K562 (cell line): ENCODE measurements around the gene RBM27. TPM values are rescaled to one million over a fixed set of nuclear protein-coding genes. Genes with fewer than 3 reads are reported as not detected.

Source experiments
- ADNP ChIP-seq: fragments of 200-800 bp; sonication (Bioruptor generic); IDR thresholded peaks from 2 replicates; pipeline ENCODE4 v1.6.1; 2016; ENCODE audit warnings: missing genetic modification characterization, missing compliant biosample characterization
- CC2D1A ChIP-seq: fragments of 450-650 bp; IDR thresholded peaks from 2 replicates; pipeline ENCODE4 v1.6.1; 2017; ENCODE audit warnings: mild to moderate bottlenecking
- CREB1 ChIP-seq, 2 experiments: sonication (generic) in 1 of 2; formaldehyde crosslinking in 1 of 2; IDR thresholded peaks; 2 replicates each; pipeline versions ENCODE4 v1.6.1 to v1.8.0; 2012 to 2022; ENCODE audit warnings: inconsistent platforms in 1 of 2, mild to moderate bottlenecking in 1 of 2, missing genetic modification reagents in 1 of 2, moderate library complexity in 1 of 2
- CTBP1 ChIP-seq: fragments of 450-650 bp; IDR thresholded peaks from 2 replicates; pipeline ENCODE4 v1.6.1; 2016; ENCODE audit warnings: borderline replicate concordance
- FOSL1 ChIP-seq: fragments of 200-800 bp; sonication (Bioruptor generic); conservative IDR thresholded peaks from 2 replicates; pipeline ENCODE4 v1.6.1; 2016; ENCODE audit warnings: missing genetic modification characterization, missing compliant biosample characterization
- FOXA1 ChIP-seq: fragments of 450-650 bp; IDR thresholded peaks from 2 replicates; pipeline ENCODE4 v1.6.1; 2016; ENCODE audit warnings: mild to moderate bottlenecking, borderline replicate concordance
- HDAC8 ChIP-seq: fragments of 450-650 bp; IDR thresholded peaks from 2 replicates; pipeline ENCODE4 v1.6.1; 2016; ENCODE audit warnings: mild to moderate bottlenecking, missing genetic modification characterization, moderate library complexity, missing compliant biosample characterization
- HMGN3 ChIP-seq: IDR thresholded peaks from 2 replicates; pipeline ENCODE4 v1.6.1; 2011; ENCODE audit warnings: borderline replicate concordance, low read depth, mild to moderate bottlenecking, mixed read lengths, low read length; ENCODE audit not compliant: insufficient read length; ENCODE audit errors: extremely low read depth
- HNRNPLL ChIP-seq: fragments of 200-400 bp; formaldehyde crosslinking; IDR thresholded peaks from 2 replicates; pipeline ENCODE4 v1.6.1; 2017; ENCODE audit warnings: low read length, low read depth, mild to moderate bottlenecking; ENCODE audit not compliant: poor library complexity, severe bottlenecking
- KLF10 ChIP-seq: fragments of 250-450 bp; sonication (Bioruptor Pico); IDR thresholded peaks from 2 replicates; pipeline ENCODE4 v1.6.1; 2021; ENCODE audit warnings: matching md5 sums
- MTA2 ChIP-seq: fragments of 450-650 bp; IDR thresholded peaks from 2 replicates; pipeline ENCODE4 v1.6.1; 2016; ENCODE audit warnings: low read depth
- NCOA6 ChIP-seq: fragments of 450-650 bp; IDR thresholded peaks from 2 replicates; pipeline ENCODE4 v1.6.1; 2017; ENCODE audit warnings: mild to moderate bottlenecking
- NFRKB ChIP-seq: fragments of 450-650 bp; IDR thresholded peaks from 2 replicates; pipeline ENCODE4 v1.6.1; 2016; ENCODE audit warnings: low read depth
- NR1H2 ChIP-seq: sonication (generic); formaldehyde crosslinking; IDR thresholded peaks from 2 replicates; pipeline ENCODE4 v1.4.0; 2020; ENCODE audit warnings: mild to moderate bottlenecking, missing genetic modification reagents
- NR2F6 ChIP-seq: fragments of 450-650 bp; formaldehyde crosslinking; IDR thresholded peaks from 2 replicates; pipeline ENCODE4 v1.4.0; 2020; ENCODE audit warnings: mild to moderate bottlenecking
- SP1 ChIP-seq: sonication (generic); formaldehyde crosslinking; IDR thresholded peaks from 2 replicates; pipeline ENCODE4 v1.8.1; 2022; ENCODE audit warnings: mild to moderate bottlenecking, missing genetic modification reagents
- SPI1 ChIP-seq: IDR thresholded peaks from 2 replicates; pipeline ENCODE4 v1.6.1; 2011; ENCODE audit warnings: low read depth, low read length, control low read depth, borderline replicate concordance
- WHSC1 ChIP-seq: IDR thresholded peaks from one replicate; pipeline ENCODE4 v1.6.1; 2012; ENCODE audit warnings: low read length, control low read depth, inconsistent platforms
- ZC3H4 ChIP-seq: sonication (generic); formaldehyde crosslinking; IDR thresholded peaks from 2 replicates; pipeline ENCODE4 v1.9.0; 2021; ENCODE audit warnings: missing genetic modification reagents, borderline replicate concordance
- ZNF146 ChIP-seq: IDR thresholded peaks from one replicate; pipeline ENCODE4 v1.6.1; 2018; ENCODE audit warnings: missing compliant biosample characterization; ENCODE audit not compliant: unreplicated experiment
- ZNF431 ChIP-seq: sonication (generic); formaldehyde crosslinking; IDR thresholded peaks from 2 replicates; pipeline ENCODE4 v1.8.0; 2022; ENCODE audit warnings: mild to moderate bottlenecking, missing genetic modification reagents
- ZNF696 ChIP-seq: fragments of 250-450 bp; sonication (Bioruptor Pico); conservative IDR thresholded peaks from 2 replicates; pipeline ENCODE4 v1.4.0; 2020; ENCODE audit warnings: mild to moderate bottlenecking, moderate library complexity
- polyA plus RNA-seq, 8 experiments: library from polyadenylated mRNA; depleted of rRNA in 4 of 8; stranded (reverse) in 5 of 8; unstranded in 3 of 8; fragments of >200 nt; fragmentation: Nextera tagmentation in 2 of 8; fragmentation: Illumina TruSeq in 1 of 8; extraction: Ambion mirVana in 2 of 8; extraction: Trizol in 1 of 8; gene quantifications; 2 replicates each; pipeline versions ENCODE4 v1.2.1 to v1.2.3, GENCODE V29; 2011 to 2014; ENCODE audit warnings: inconsistent platforms in 1 of 8, missing spikeins in 1 of 8
- total RNA-seq, 7 experiments: library from RNA; depleted of rRNA in 6 of 7; stranded (reverse); fragments of >200 nt in 6 of 7; fragmentation: Illumina TruSeq in 2 of 7; extraction: Trizol in 2 of 7; gene quantifications; 2 replicates each; pipeline versions ENCODE4 v1.2.1 to v1.2.3, GENCODE V29; 2011 to 2021; ENCODE audit warnings: low replicate concordance in 1 of 7
- TF ChIP-seq, protein P1 (sequence below), 2 experiments: fragments of 150-350 bp in 1 of 2; IDR thresholded peaks; 2 replicates each; pipeline ENCODE4 v1.6.1; 2012 to 2016; ENCODE audit warnings: low read depth in 2 of 2, low read length in 2 of 2, mild to moderate bottlenecking in 1 of 2, moderate library complexity in 1 of 2
- TF ChIP-seq, protein P2 (sequence below), 2 experiments: IDR thresholded peaks; 2 replicates each; pipeline ENCODE4 v1.6.1; 2012; ENCODE audit warnings: improper control_type of control experiment in 2 of 2, low read depth in 2 of 2, low read length in 2 of 2, borderline replicate concordance in 1 of 2

Gene RBM27
- total and polyA plus RNA-seq, 9 of the 15 experiments (the other 6 are each of a cell fraction or from before 2014, with no cell fraction given): 5.3 to 45.4 (median 29.1) TPM

DNA sequence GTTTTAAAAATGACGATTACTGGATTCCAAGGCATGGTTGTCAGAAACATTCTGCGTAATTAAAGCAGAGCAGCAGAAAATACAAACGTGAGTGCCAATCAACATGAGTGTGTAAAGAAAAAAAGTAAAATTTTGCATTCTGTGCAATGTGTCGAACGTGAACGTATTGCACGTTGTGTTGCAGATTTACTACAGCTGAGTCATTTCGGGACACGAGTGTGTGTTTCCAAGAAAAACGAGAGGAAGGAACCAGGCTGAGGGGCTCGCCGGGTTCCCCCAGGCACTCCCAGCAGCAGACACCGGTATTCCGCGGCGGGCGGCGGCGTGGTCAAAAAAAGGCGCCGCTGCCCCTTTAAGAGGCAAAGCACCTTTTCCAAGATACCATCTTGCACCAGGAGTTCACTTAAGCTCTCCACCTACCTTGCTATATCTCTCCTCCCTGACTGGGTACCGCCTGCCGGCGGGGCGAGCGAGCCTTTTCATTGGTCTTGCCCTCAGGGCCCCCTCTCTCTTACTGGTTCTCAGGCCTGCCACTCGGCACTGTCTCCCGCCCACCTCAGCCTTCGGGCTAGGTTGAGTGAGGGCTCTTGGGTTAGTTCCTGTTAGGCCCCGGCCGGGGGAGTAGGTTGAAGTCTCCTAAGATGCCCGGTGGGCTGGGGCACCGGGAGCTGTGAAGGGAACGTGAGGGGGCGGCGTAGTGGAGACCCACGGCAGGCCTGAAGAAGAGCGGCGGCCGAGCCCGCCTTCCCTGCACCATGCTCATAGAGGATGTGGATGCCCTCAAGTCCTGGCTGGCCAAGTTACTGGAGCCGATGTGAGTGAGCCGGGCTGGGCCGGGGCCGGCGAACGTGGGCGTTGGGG is at the start of gene RBM27 (continued):
- TF ChIP-seq, protein P1, sequence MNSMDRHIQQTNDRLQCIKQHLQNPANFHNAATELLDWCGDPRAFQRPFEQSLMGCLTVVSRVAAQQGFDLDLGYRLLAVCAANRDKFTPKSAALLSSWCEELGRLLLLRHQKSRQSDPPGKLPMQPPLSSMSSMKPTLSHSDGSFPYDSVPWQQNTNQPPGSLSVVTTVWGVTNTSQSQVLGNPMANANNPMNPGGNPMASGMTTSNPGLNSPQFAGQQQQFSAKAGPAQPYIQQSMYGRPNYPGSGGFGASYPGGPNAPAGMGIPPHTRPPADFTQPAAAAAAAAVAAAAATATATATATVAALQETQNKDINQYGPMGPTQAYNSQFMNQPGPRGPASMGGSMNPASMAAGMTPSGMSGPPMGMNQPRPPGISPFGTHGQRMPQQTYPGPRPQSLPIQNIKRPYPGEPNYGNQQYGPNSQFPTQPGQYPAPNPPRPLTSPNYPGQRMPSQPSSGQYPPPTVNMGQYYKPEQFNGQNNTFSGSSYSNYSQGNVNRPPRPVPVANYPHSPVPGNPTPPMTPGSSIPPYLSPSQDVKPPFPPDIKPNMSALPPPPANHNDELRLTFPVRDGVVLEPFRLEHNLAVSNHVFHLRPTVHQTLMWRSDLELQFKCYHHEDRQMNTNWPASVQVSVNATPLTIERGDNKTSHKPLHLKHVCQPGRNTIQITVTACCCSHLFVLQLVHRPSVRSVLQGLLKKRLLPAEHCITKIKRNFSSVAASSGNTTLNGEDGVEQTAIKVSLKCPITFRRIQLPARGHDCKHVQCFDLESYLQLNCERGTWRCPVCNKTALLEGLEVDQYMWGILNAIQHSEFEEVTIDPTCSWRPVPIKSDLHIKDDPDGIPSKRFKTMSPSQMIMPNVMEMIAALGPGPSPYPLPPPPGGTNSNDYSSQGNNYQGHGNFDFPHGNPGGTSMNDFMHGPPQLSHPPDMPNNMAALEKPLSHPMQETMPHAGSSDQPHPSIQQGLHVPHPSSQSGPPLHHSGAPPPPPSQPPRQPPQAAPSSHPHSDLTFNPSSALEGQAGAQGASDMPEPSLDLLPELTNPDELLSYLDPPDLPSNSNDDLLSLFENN (IDR thresholded peaks at IDR 0.05; ENCODE audit: low read depth in 2 of 2, low read length in 2 of 2): no peak; a peak in 1 of 4 replicates
- TF ChIP-seq SP1 (CRISPR knock-in tag) (peak; percentile 87), KLF10 (CRISPR knock-in tag) (no peak), ZNF696 (no peak), NR2F6 (CRISPR knock-in tag) (no peak), SPI1 (no peak), WHSC1 (no peak), NR1H2 (CRISPR knock-in tag) (no peak), FOSL1 (tag) (peak; percentile 76), CTBP1 (peak; percentile 80; the same call in 1 of the 2 replicates), CREB1 (IDR thresholded peaks at IDR 0.05) (peak; percentile 50; the same call in 1 of the 2 replicates), CREB1 (CRISPR knock-in tag; IDR thresholded peaks at IDR 0.05) (peak; percentile 74; the same call in 1 of the 2 replicates), CC2D1A (no peak), ZNF146 (no peak), HMGN3 (peak; percentile 89), MTA2 (no peak), HDAC8 (tag) (no peak), FOXA1 (no peak), ADNP (tag) (no peak), HNRNPLL (peak; percentile 38), ZNF431 (CRISPR knock-in tag) (no peak), NCOA6 (no peak), NFRKB (no peak), ZC3H4 (CRISPR knock-in tag) (no peak)
- TF ChIP-seq, protein P2, sequence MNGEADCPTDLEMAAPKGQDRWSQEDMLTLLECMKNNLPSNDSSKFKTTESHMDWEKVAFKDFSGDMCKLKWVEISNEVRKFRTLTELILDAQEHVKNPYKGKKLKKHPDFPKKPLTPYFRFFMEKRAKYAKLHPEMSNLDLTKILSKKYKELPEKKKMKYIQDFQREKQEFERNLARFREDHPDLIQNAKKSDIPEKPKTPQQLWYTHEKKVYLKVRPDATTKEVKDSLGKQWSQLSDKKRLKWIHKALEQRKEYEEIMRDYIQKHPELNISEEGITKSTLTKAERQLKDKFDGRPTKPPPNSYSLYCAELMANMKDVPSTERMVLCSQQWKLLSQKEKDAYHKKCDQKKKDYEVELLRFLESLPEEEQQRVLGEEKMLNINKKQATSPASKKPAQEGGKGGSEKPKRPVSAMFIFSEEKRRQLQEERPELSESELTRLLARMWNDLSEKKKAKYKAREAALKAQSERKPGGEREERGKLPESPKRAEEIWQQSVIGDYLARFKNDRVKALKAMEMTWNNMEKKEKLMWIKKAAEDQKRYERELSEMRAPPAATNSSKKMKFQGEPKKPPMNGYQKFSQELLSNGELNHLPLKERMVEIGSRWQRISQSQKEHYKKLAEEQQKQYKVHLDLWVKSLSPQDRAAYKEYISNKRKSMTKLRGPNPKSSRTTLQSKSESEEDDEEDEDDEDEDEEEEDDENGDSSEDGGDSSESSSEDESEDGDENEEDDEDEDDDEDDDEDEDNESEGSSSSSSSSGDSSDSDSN (IDR thresholded peaks at IDR 0.05; ENCODE audit: borderline replicate concordance in 1 of 2, low read depth in 2 of 2, low read length in 2 of 2): peak; percentile 25 to 79; a peak in 2 of 4 replicates
